GM23248 (cell line): Measurements from ENCODE around the gene TAF6L.

Experiments used
- EZH2 ChIP-seq: fragments of 200-600 bp; sonication (generic); IDR thresholded peaks from 2 replicates; pipeline ENCODE4 v1.6.1; 2018; ENCODE audit warnings: antibody characterized with exemption, mild to moderate bottlenecking; ENCODE audit not compliant: insufficient read depth, poor library complexity, severe bottlenecking
- EZH2phosphoT487 ChIP-seq: fragments of 200-600 bp; sonication (generic); IDR thresholded peaks from 2 replicates; pipeline ENCODE4 v1.6.1; 2018; ENCODE audit warnings: antibody characterized with exemption, moderate library complexity, mild to moderate bottlenecking, low read depth; ENCODE audit not compliant: insufficient read depth

GRCh38 chr11:62728171-62728988 lies 42.8 kb upstream of the TAF6L start, which contains the start of gene TTC9C:
- no peak for TF ChIP-seq EZH2phosphoT487
- no peak for TF ChIP-seq EZH2
